ENCODE measurements around the gene NUAK2. TPM values are rescaled to one million over a fixed set of nuclear protein-coding genes. Genes with fewer than 3 reads are reported as not detected.

The NUAK2 gene
- polyA plus RNA-seq, 1 experiment: 7.0 TPM

- CTCF ChIA-PET: interaction anchor here (0.7 to 1.1 kb wide), 2 partner anchors 21 to 22 kb away, joined by 3 read pairs; no protein-coding TSS in a partner anchor
- Histone ChIP-seq H3K4me3 (ENCODE audit: low read depth, low read length) (no peak overlapping the region), H3K27ac (ENCODE audit: low read depth, low read length) (peak overlapping the region; percentile 47), H3K27me3 (ENCODE audit: control insufficient read depth, insufficient read depth, low read length) (no peaks in the 10 kb centered on the region), H3K9me3 (ENCODE audit: control insufficient read depth, insufficient read depth, low read length) (no peaks in the 10 kb centered on the region; the same call in 1 of the 2 replicates)
- TF ChIP-seq CTCF (IDR thresholded peaks at IDR 0.05; ENCODE audit: low read depth, low read length): no peak
- POLR2A ChIA-PET: interaction anchor here (1.0 kb wide), 1 partner anchor 22 kb away, joined by 4 read pairs; no protein-coding TSS in a partner anchor
- DNase-seq (ENCODE audit: low read depth, low spot score): no peak
These were observed 16.9 kb downstream of the NUAK2 start for GRCh38 chr1:205304695-205305070.

GRCh38 chr1:205304046-205304694 lies 17.4 kb downstream of the NUAK2 start:
- TF ChIP-seq CTCF (IDR thresholded peaks at IDR 0.05; ENCODE audit: low read depth, low read length): no peak
- DNase-seq (ENCODE audit: low read depth, low spot score): no peak
- POLR2A ChIA-PET: interaction anchor here (1.0 to 2.4 kb wide), 3 partner anchors 10 to 22 kb away, joined by 4 to 7 read pairs (median 4); no protein-coding TSS in a partner anchor
- no peaks in the 10 kb centered on the region for H3K27me3 ChIP-seq (ENCODE audit: control insufficient read depth, insufficient read depth, low read length)
- CTCF ChIA-PET: interaction anchor here (0.9 to 1.1 kb wide), 2 partner anchors 31 to 126 kb away, joined by 4 to 5 read pairs; no protein-coding TSS in a partner anchor
- no peaks in the 10 kb centered on the region; the same call in 1 of the 2 replicates for H3K9me3 ChIP-seq (ENCODE audit: control insufficient read depth, insufficient read depth, low read length)
- H3K27ac ChIP-seq (ENCODE audit: low read depth, low read length): peak overlapping the region; percentile 100
- no peak overlapping the region for H3K4me3 ChIP-seq (ENCODE audit: low read depth, low read length)

- H3K9me3 ChIP-seq (ENCODE audit: control insufficient read depth, insufficient read depth, low read length): no peaks in the 10 kb centered on the region; the same call in 1 of the 2 replicates
- no peak for DNase-seq (ENCODE audit: low read depth, low spot score)
- peak overlapping the region; percentile 100 for H3K27ac ChIP-seq (ENCODE audit: low read depth, low read length)
- ChIA-PET POLR2A (interaction anchor here (2.0 to 2.4 kb wide), 2 partner anchors 9 to 11 kb away, joined by 4 to 7 read pairs; no protein-coding TSS in a partner anchor), CTCF (interaction anchor here (0.9 to 1.9 kb wide), 3 partner anchors 30 to 127 kb away, joined by 4 to 5 read pairs (median 4); no protein-coding TSS in a partner anchor)
- no peak for TF ChIP-seq CTCF (IDR thresholded peaks at IDR 0.05; ENCODE audit: low read depth, low read length)
- H3K27me3 ChIP-seq (ENCODE audit: control insufficient read depth, insufficient read depth, low read length): no peaks in the 10 kb centered on the region
- no peak overlapping the region for H3K4me3 ChIP-seq (ENCODE audit: low read depth, low read length)
These were observed 18.2 kb downstream of the NUAK2 start for GRCh38 chr1:205303247-205303888.

GRCh38 chr1:205301842-205302588 lies 19.5 kb downstream of the NUAK2 start:
- POLR2A ChIA-PET: interaction anchor here (0.8 to 3.0 kb wide), 10 partner anchors 8 to 31 kb away, joined by 3 to 11 read pairs (median 8); partner anchors contain the start of gene NUAK2
- no peak for DNase-seq (ENCODE audit: low read depth, low spot score)
- TF ChIP-seq CTCF (IDR thresholded peaks at IDR 0.05; ENCODE audit: low read depth, low read length): no peak
- peak overlapping the region; percentile 7; the same call in 1 of the 2 replicates for H3K4me3 ChIP-seq (ENCODE audit: low read depth, low read length)
- no peaks in the 10 kb centered on the region for H3K27me3 ChIP-seq (ENCODE audit: control insufficient read depth, insufficient read depth, low read length)
- peak overlapping the region; percentile 100 for H3K27ac ChIP-seq (ENCODE audit: low read depth, low read length)
- CTCF ChIA-PET: interaction anchor here (1.4 to 1.9 kb wide), 3 partner anchors 29 to 52 kb away, joined by 4 to 6 read pairs (median 4); no protein-coding TSS in a partner anchor
- no peaks in the 10 kb centered on the region; the same call in 1 of the 2 replicates for H3K9me3 ChIP-seq (ENCODE audit: control insufficient read depth, insufficient read depth, low read length)

Measured in AG04450 (cell line).